ENCODE results near the gene NAT9. TPM values are rescaled to one million over a fixed set of nuclear protein-coding genes. Genes with fewer than 3 reads are reported as not detected.

The NAT9 gene
- total RNA-seq, 1 experiment from 2014 or later: 63.5 TPM

- no peak overlapping the region for H3T11ph ChIP-seq (ENCODE audit: low read length)
- no peak for DNase-seq
- no peak overlapping the region for H4K91ac ChIP-seq (ENCODE audit: insufficient read length, low read depth, low read length)
- H2AFZ ChIP-seq (ENCODE audit: low read length): no peak overlapping the region
- no peak overlapping the region for H3K23ac ChIP-seq (ENCODE audit: insufficient read length, low read depth, low read length)
- H3K9me3 ChIP-seq (ENCODE audit: control insufficient read depth, low read depth, low read length): no peaks in the 10 kb centered on the region
- H3K27ac ChIP-seq (ENCODE audit: insufficient read length, low read depth, low read length): no peak overlapping the region
- H3K27me3 ChIP-seq (ENCODE audit: insufficient read depth, low read length): no peaks in the 10 kb centered on the region
- H3K4me1 Mint-ChIP-seq: peaks cover 0 to 4% of the 10 kb centered on the region in 2 experiments; a peak in 2 of 4 replicates
- no peak overlapping the region for H4K5ac ChIP-seq (ENCODE audit: insufficient read length, low read depth, low read length)
- no peak overlapping the region for H2BK15ac ChIP-seq (ENCODE audit: low read depth, low read length)
- H3K4me3 Mint-ChIP-seq: no peak overlapping the region
- no peak overlapping the region for H2AK5ac ChIP-seq (ENCODE audit: insufficient read length, low read length)
- no peak overlapping the region for H4K8ac ChIP-seq (replicated peaks; ENCODE audit: insufficient read length, low read depth, low read length)
- no peak overlapping the region for H2BK120ac ChIP-seq (ENCODE audit: low read depth, low read length, poor library complexity, severe bottlenecking)
- no peak overlapping the region for H3K4me2 ChIP-seq (ENCODE audit: insufficient read depth, insufficient read length, low read length)
- peaks cover 3% of the 10 kb centered on the region; the same call in 1 of the 2 replicates for H3K27me3 Mint-ChIP-seq (ENCODE audit: low read depth)
- H3K4ac ChIP-seq (ENCODE audit: low read depth, low read length): no peak overlapping the region
- H2BK5ac ChIP-seq (ENCODE audit: insufficient read length, low read length): no peak overlapping the region
- TF ChIP-seq CTCF (conservative IDR thresholded peaks at IDR 0.05): no peak
- H4K20me1 ChIP-seq (ENCODE audit: control insufficient read depth, insufficient read depth, insufficient read length): no peaks in the 10 kb centered on the region
- H3K27ac Mint-ChIP-seq: no peak overlapping the region
- WGBS (ENCODE audit: extremely low coverage, insufficient read length, low lambda C conversion rate): no CpG with 5 or more reads among the region's 12 CpGs
- peaks cover 4 to 9% (median 4%) of the 10 kb centered on the region in 3 experiments; a peak in 5 of 7 replicates for H3K36me3 Mint-ChIP-seq (ENCODE audit: insufficient read depth in 1 of 3, low read depth in 3 of 3)
- H3K9ac ChIP-seq (ENCODE audit: extremely low read depth, insufficient read length, low read length): no peak overlapping the region
- H2BK20ac ChIP-seq (ENCODE audit: low read depth, low read length, poor library complexity, severe bottlenecking): no peak overlapping the region
- H3K4me1 ChIP-seq (ENCODE audit: insufficient read depth, low read length): no peaks in the 10 kb centered on the region
- no peak overlapping the region for H3K18ac ChIP-seq (ENCODE audit: insufficient read length, low read depth, low read length)
- H3K14ac ChIP-seq (ENCODE audit: insufficient read depth, low read length): no peak overlapping the region
- H2BK12ac ChIP-seq (ENCODE audit: insufficient read length, low read depth, low read length): no peak overlapping the region
- H3K79me1 ChIP-seq (ENCODE audit: insufficient read depth, low read depth, low read length, poor library complexity, severe bottlenecking): no peaks in the 10 kb centered on the region
- no peaks in the 10 kb centered on the region for H3K79me2 ChIP-seq (ENCODE audit: insufficient read depth, low read length)
- no peaks in the 10 kb centered on the region for H3K23me2 ChIP-seq (ENCODE audit: insufficient read length, low read depth, low read length, poor library complexity, severe bottlenecking)
- H3K56ac ChIP-seq (ENCODE audit: insufficient read length, low read depth, low read length): no peak overlapping the region
- no peaks in the 10 kb centered on the region for H3K9me3 Mint-ChIP-seq
Measured at GRCh38 chr17:74822939-74823367, 46.8 kb upstream of the NAT9 start.
